ENCODE results near the gene ZNF862.
"Not testable (repeated sequence)": the region's sequence is repeated elsewhere in the genome, so short reads cannot be mapped to it uniquely, and the experiment has no call there.

The ZNF862 gene

DNA sequence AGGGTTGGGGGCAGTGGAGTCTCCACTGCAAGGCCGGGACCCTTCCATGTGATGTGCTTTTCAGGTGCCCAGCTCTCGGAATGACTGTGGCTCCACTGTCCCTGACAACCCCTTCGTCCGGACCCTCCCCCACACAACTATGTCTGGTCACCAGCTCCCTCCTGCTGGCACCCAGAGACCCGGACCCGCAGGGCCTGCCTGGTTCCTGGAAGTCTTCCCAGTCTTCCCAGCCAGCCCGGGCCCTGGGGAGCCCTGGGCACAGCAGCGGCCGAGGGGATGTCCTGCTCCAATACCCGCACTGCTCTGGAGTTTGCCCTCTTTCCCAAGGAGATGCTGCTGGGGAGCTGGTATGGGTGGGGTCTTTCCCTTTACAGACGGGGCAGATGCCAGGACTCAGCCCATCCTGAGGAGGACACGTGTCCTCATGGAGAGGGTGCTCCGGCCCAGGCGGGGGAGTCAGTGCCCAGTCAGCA lies 41.1 kb downstream of the ZNF862 start:
- in situ Hi-C loops (cut with HindIII; ENCODE audit: low sequenced_read_pairs): no loop called here

DNA sequence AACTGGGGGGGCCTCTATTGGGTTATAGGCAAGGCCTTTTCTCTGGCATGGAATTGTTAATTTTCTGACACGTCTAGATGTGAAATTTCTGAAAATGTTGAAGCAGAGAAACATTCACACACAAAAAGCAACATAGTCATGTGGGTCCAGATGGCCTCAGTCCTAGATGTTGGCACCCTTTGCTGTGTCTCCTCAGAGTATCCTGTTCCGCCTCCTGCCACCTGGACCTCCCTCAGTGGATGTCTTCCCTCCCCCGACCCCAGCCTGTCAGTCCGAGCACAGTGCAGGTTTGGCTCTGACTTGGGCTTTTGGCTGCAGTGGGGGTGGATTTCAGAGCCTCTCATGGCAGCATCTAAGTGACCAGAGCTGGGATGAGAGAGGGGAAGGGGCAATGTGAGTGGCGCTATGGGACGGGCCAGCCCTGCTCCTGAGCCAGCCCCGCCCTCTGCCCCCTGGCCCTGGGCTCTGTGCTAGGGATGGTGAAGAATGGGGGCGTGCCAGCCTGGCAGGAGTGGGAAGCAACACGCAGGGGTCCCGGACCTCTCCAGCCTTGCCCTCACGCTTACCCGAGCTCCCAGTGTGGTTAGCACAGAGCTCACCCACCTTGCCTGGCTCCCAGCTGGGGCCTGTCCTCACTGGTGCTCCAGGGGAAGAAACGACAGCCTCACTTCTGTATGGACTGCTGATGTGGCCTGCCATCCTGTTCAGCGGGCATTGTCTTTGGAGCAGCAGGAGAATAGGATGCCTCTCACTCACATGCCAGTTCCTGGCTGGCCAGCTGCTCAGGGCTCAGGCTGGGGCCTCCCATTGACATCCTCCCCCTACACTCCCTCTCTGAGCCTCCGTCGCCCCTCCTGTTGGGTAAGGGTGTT lies 41.8 kb downstream of the ZNF862 start:
- in situ Hi-C loops (cut with HindIII; ENCODE audit: low sequenced_read_pairs): no loop called here

DNA sequence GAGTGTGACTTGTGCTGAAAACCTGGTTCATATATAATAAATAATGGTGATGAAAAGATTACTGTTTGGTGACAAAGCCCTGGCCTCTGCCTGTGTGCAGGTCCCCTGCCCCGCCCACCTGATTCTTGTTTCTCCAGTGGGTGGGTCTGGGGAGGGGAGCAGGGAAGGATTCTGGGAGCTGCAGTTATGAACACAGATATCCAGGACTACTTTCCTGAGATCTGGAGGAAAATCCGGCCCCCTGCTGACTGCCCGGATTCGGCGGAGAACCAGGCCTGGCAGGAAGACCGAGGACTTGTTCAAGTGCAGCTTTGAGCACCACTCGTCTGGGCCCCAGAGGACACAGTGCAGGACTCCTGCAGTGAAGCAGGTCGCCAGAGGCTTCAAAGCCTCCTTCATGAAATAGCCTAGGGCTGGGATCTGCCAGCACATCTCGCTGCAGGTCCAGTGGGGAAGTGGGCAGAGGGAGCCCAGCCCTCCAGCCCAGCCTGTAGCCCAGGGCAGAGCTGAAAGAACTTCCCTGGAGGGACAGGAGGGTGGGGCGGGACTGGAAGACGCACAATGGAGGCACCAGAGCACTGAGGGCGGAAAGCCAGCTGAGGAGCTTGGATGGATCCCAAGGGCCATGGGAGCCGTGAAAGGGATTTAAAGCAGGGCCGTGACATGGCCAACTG lies 42.6 kb downstream of the ZNF862 start:
- in situ Hi-C loops (cut with HindIII; ENCODE audit: low sequenced_read_pairs): no loop called here

DNA sequence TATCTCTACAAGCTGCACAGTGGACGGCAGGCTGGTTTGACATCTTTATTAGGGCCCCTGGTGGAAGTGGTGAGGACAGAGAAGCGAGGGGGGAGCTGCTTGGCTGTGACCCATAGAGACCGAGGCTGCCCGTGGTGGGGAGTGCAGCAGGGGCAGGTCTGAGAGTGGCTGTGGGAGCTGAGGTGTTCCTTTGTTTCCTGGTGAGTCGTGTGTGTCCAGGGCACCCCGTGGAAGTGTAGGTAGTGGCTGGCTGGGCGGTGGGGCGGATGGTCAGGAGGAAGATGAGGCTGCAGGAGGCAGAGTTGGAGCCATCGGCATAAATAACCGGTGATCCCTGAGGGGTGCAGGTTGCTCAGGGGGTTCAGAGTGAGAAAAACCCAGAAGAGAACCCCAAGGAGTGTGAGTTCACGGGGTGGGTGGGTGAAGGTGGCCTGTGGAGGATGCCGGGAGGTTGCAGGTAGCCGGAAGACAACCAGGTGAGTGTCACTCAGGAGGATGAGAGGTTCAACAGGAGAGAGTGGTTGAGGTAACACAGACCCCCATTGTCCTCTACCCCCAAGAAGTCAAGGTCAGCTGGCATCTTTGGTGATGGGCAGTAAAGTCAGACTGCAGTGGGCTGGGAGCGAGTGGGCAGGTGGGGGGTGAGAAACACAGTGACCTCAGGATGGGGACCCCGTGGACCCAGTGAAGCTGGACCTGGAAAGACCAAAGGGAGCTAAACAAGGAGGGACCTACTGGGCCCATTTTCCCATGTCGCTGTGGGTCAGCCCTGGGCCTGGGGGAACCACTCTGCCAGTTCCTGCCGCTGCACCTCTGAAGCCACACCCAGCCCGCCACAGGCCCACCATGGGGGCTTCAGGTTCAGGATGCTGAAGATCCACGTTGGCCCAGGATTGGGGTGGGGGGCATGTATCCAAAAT lies 43.4 kb downstream of the ZNF862 start:
- in situ Hi-C loops (cut with HindIII; ENCODE audit: low sequenced_read_pairs): no loop called here

DNA sequence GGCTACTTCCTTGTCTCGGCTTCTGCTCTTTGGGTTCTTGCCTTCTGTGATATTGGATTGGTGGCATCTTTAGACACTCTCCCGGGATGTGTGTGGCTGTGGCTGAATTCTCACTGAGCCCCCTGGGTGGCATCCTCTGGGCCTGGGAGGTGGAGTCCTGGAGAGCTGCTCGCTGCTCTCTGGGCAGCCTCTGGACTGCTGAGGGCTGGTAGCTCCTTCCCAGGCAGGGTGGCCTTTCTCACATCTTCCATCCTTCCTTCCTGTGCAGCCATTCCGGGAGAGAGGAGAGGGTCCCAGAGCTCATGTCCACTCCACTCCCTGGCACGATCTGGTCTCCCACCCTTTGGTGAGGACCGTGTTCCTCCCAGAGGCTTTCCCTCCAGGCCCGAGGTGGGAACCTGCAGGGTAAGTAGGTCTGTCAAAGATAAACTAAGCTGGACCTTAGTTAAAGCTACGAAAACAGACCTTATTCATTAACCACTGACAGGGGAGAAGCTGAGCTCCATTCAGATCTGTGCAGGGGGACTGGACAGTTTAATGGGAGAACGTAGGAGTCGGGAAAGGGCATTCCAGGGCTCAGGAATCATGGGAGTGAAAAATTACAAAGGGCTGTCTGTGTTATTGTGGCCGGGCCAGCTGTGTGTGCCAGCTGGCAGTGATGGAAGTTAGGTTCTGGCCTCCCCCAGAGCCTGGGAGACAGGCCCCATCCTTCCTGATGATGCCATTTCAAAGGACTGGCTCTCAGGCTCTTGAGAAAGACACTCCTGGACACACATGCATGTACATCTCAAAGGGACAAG lies 44.3 kb downstream of the ZNF862 start:
- in situ Hi-C loops (cut with HindIII; ENCODE audit: low sequenced_read_pairs): no loop called here

DNA sequence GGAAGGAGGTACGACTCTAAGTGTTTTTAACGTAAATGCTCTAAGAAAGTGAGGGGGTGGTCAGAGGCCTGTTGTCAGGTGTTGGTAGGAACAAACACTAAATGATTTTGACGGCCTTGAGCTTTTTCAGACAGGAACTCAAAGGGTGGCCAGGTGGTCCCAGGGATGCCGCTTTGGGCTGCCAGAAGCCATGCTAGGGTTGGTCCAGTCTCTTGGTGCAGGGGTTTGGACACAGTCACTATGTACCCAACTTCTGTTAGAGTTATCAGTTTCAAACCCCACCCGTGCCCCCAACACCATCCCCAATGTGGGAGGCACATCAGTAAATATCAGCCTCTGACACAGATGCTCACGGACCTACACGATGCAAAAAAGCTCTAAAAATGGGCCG lies 44.9 kb downstream of the ZNF862 start:
- in situ Hi-C loops (cut with HindIII; ENCODE audit: low sequenced_read_pairs): no loop called here

DNA sequence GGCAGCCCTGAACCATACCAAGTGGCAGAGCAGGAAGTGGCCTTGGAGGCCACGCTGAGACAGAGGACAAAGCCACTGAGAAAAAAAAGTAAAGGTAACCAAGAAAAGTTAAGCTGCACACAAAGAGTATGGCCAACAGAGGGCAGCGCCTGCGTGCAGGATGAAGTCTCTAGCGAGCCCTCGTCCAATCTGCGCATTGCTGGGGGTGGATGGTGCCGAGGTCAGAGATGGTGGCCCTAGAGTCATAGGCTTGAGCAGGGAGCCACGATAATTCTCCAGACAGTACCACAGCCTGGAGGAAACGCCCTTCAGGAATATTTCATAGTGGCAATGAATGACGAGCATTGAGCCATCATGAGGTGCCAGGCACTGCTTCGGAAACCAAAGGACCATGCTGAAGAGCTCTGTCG lies 45.3 kb downstream of the ZNF862 start:
- in situ Hi-C loops (cut with HindIII; ENCODE audit: low sequenced_read_pairs): no loop called here

DNA sequence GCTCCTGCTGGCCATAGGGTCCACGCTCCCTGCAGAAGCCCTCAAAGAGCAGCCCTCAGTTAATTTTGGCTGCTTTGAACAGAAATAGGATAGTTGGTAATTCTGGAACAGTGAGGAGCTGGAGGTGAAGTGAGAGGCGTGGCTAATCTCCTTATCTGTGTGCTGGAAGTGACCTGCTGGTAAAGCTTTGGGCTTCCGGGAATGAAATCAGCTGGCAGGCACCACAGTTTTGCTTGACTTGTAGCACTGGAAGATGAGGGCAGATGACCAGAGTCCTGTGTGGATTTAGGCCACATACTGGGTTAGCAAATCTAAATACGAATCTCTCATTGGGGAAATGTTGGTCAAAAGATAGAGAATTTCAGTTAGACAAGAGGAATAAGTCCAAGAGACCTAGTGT lies 45.8 kb downstream of the ZNF862 start:
- in situ Hi-C loops (cut with HindIII; ENCODE audit: low sequenced_read_pairs): no loop called here

DNA sequence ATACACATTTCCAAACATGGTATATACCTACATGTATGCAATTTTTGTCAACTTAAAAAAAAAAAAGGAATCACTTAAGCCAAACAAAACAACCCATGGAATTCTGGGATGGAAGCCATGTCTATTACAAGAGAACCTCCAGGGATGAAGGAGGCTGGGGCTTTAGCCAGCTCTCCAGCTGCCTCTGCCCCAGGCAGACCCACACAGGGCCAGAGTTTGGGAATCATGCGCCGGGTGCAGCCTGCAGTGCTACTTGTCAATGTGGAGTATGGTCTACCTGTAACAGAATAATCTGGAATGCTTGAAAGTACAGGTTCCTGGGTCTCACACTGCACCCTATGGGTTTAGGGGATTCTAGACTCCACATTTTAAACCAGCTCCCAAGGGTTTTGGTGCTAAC lies 46.4 kb downstream of the ZNF862 start:
- in situ Hi-C loops (cut with HindIII; ENCODE audit: low sequenced_read_pairs): no loop called here

DNA sequence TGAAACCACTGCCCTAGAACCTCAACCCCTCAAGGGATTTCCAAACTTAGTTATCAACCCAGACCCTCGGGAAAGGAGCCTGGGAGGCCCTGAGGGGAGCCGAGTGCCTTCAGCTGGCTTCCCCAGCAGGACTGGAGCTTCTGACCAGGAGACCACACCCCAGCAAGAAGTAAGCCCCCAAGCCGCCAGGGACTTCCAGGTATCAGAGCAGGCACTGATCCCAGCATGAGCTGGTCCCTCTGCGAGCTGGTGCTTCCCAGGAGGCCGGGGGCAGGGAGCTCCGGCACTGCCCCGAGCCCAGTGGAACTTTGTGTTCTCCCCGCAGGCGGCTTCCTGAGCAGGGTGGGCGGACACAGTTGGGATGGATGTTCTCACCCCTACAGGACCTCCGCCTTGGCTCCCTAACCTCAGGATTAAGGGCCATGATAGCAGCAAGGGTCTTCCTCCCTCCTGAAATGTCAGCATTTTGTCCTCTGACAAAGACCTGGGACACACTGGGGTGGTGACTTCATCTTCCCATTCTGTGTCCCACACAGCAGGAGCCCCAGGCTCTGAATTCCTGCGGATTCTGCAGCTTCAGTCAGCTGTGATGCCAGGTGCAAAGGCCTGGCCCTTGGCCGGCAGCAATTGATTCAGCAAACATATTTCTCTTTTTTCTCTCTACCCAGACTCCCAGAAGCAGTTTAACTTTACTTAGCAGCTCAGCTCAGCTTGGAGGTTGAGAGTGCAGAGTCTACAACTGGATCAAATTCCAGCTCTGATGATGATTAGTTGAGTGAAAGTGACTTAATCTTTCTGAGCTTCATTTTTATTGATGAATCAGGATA lies 47.2 kb downstream of the ZNF862 start:
- in situ Hi-C loops (cut with HindIII; ENCODE audit: low sequenced_read_pairs): no loop called here

DNA sequence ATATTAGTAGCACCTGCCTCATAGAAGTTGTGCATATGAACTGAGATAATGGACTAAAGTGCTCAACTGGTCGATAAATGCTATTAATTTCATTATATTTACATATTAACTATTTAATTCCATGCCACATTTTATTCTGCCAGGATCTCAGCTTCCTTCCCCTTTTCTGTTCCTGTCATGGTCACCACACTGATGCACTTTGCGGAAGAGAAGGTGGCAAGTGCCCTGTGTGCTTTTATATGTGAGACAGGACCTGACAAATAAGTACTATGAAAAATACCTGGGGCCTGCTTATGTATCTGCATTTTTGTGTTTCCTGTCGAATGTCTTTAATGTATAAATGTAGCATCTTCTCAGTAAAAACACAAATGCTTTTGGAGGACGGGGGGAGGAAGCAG lies 47.8 kb downstream of the ZNF862 start:
- in situ Hi-C loops (cut with HindIII; ENCODE audit: low sequenced_read_pairs): no loop called here

DNA sequence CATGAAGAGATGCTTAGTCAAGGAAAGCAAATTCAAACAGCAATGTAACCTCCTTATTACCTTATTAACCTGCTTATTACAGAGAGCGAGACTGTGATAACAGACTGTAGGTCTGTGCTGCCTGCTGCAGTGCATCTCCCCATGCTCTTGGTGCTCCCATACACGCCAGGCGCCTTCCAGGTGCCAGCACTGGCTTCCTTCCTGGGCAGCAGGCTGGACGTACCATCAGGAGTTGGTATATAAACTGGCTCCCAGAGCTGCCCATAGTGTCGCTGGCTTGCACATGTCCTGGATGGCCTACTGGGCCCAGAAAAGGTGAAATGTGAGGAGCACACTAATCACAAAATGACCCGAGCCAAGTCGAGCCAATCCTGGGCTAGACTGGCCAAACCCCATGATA lies 49.1 kb downstream of the ZNF862 start:
- in situ Hi-C loops (cut with HindIII; ENCODE audit: low sequenced_read_pairs): no loop called here

DNA sequence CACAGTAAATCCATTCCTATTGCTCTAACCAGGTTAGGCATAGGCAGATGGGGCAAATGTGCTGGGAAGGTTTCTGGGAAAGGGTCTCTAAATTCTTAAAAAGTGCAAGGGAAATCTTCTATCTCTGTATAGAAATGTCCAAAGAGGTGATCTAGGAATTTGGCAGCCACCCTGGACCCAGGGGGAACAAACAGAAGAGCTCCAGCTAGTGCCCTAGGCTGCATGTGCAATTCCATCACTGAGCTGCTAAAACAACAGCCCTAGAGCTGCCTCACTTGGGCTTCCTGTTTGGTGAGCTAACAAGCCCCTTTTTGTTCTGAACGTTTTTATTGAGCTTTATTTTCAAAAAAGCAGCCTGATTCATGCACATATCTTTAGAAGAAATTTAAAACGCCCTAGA lies 52.5 kb downstream of the ZNF862 start:
- in situ Hi-C loops (cut with HindIII; ENCODE audit: low sequenced_read_pairs): not testable (repeated sequence)

DNA sequence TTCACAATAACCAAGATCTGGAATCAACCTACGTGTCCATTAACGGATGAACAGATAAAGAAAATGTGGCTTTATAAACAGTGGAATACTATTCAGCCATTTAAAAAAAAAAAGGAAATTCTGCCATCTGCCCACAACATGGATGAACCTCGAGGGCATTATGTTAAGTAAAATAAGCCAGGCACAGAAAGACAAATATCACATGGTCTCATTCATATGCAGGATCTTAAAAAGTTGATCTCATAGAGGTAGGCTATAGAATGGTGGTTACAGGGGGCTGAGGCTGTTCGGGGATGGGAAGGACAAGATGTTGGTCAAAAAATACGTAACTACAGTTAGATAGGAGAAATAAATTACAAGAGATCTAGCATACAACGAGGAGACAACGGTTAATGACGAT lies 56.8 kb downstream of the ZNF862 start:
- in situ Hi-C loops (cut with HindIII; ENCODE audit: low sequenced_read_pairs): not testable (repeated sequence)

DNA sequence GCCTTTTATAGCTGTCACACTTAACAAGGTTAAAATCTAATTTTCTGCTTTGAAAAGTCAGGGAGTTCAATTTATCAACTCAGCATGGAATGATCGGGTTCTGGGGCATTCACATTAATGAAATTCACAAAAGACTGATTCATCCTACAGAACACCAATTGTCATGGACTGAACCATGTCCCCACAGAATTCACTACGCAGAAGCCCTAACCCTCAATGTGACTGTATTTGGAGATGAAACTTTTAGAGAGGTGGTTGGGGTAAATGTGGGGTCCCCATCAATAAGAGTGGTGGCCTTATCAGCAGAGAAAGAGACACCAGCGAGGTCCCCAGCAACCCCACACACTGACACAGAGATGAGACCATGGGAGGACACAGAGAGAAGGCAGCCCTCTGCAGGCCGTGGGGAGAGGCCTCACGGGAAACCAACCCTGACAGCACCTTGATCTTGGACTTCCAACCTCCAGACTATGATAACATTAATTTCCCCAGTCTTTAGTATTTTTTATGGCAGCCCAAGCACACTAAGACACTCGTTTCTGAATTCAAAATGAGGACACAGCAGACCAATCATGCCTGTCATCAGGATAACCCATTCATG lies 69.7 kb downstream of the ZNF862 start:
- in situ Hi-C loops (cut with HindIII; ENCODE audit: low sequenced_read_pairs): not testable (repeated sequence)

DNA sequence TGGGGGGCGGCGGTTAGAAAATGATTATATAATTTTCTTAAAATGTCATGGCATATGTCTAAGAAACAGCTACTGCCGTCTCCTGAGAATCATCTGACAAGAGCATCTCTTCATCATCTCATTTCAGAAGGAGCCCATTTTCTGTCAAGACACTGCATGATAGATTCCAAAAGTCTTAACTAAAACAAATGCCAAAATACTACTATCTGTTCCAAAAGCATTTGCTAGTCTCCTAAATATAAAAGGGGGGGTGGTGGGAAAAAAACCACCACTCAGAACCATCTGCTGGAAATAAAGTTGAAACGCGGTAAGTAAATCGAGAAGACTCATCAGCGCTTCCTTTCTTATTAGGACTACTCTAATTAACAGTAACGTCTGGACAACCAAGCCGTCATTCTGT lies 72.0 kb downstream of the ZNF862 start:
- in situ Hi-C loops (cut with HindIII; ENCODE audit: low sequenced_read_pairs): not testable (repeated sequence)

DNA sequence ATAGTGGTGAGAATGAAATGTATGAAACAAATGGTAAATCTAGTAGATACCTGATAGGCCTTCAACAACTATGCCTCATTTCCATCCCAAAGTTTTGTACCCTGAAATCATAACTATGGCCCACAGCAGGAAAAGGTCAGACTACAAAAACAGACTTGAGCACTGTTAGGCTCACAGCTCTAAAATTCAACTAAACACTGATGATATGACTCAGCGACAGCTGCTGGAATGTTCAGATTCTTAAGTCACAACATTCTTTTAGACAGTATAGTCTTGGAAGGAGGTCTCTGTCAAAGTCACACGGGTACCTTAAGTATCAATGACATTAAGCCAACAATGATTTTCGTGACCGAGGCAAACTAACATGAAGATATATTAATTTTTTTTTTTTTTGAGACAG lies 74.0 kb downstream of the ZNF862 start:
- in situ Hi-C loops (cut with HindIII; ENCODE audit: low sequenced_read_pairs): not testable (repeated sequence)
